Measurements from ENCODE around the gene CYB5RL. TPM values are rescaled to one million over a fixed set of nuclear protein-coding genes. Genes with fewer than 3 reads are reported as not detected.
A peak's percentile ranks its signal among the peaks of the same experiment; 100 is the strongest.

CYB5RL gene
- total RNA-seq, 4 donors from 2014 or later = 3.7 to 6.2 (median 5.2) TPM

DNA sequence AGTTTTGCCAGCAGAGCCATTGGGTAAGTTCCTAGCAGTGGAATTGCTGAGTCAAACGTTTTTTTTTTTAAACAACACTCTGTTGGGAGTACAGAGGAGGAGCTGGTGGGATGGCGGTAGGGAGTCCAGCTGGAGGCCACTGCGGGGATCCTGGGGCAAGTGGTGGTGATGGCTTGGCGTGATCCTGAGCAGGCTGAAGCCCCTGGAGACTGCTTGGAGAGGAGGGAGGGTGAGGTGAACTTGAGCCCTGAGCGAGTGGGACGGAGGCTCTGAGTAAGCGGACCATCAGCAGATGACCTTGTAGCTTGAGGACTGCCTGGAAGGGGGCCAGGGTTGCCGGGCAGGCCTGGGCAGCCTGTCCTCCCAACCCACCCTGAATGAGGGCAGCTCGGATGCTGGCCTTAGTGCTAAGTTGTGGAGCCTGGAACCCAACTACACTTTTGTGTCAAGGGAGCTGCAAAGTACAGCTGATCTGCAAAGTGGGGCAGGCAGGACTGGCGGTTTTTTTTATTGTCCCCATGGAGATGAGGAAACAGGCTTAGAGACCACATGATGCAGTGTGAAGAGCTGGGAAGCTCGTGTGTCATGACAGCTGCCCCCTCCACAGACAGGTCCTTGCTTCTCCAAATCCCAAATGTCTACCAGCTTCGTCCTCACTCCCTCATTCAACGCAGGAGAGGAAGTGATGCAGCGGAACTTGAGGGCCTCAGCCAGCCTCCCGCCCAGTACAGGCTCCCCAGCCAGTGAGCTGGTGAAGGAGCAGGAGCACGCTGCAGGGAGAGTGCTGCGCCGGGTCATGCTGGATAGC lies 20.4 kb upstream of the CYB5RL start:
- WGBS, 2 donors = 46 to 60% methylated on average over 17 to 18 of the region's 18 CpGs
- DNase-seq = peak; percentile 35 to 54
- peaks cover 31 to 36% of the 10 kb centered on the region in 2 donors for H3K36me3 ChIP-seq
- H3K9me3 ChIP-seq = no peaks in the 10 kb centered on the region
- no peaks in the 10 kb centered on the region for H3K27me3 ChIP-seq
- peak overlapping the region in 2 of 3 donors; percentile 7 to 71 for H3K27ac ChIP-seq
- H3K4me3 ChIP-seq (replicated peaks in 1 of 3) = no peak overlapping the region
- intact Hi-C loops (cut with DNase I) = no loop called here
- no peak for TF ChIP-seq POLR2A (IDR thresholded peaks at IDR 0.05)
- TF ChIP-seq, protein P1, sequence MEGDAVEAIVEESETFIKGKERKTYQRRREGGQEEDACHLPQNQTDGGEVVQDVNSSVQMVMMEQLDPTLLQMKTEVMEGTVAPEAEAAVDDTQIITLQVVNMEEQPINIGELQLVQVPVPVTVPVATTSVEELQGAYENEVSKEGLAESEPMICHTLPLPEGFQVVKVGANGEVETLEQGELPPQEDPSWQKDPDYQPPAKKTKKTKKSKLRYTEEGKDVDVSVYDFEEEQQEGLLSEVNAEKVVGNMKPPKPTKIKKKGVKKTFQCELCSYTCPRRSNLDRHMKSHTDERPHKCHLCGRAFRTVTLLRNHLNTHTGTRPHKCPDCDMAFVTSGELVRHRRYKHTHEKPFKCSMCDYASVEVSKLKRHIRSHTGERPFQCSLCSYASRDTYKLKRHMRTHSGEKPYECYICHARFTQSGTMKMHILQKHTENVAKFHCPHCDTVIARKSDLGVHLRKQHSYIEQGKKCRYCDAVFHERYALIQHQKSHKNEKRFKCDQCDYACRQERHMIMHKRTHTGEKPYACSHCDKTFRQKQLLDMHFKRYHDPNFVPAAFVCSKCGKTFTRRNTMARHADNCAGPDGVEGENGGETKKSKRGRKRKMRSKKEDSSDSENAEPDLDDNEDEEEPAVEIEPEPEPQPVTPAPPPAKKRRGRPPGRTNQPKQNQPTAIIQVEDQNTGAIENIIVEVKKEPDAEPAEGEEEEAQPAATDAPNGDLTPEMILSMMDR (IDR thresholded peaks at IDR 0.05) = no peak
- H3K4me1 ChIP-seq = peaks cover 14 to 20% of the 10 kb centered on the region in 2 donors

DNA sequence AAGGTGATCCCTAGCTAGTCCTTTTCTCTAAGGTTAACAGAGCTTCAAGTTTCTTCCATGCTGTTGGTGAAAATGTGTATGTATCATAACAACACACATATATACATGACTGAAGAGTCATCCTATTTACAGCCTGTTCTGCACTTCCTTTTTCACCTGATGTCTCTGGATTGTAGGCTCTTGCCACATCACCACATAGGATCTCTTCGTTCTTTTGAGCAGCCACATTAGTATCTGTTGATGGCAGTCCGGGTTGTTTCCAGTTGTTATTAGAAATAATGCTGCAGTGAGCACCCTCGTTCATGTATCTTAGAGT lies 19.8 kb upstream of the CYB5RL start:
- peak overlapping the region; percentile 7 to 71 (median 32) for H3K27ac ChIP-seq
- intact Hi-C loops (cut with DNase I) = no loop called here
- no peaks in the 10 kb centered on the region for H3K27me3 ChIP-seq
- TF ChIP-seq POLR2A (IDR thresholded peaks at IDR 0.05) = no peak
- TF ChIP-seq, protein P1 (IDR thresholded peaks at IDR 0.05) = no peak
- H3K9me3 ChIP-seq = no peaks in the 10 kb centered on the region
- no peak for DNase-seq
- H3K36me3 ChIP-seq = peaks cover 34 to 39% of the 10 kb centered on the region in 2 donors
- H3K4me1 ChIP-seq = peaks cover 14 to 20% of the 10 kb centered on the region in 2 donors
- H3K4me3 ChIP-seq (replicated peaks in 1 of 3) = no peak overlapping the region
- WGBS, 2 donors = 42% methylated on average over 3 of the region's 3 CpGs

DNA sequence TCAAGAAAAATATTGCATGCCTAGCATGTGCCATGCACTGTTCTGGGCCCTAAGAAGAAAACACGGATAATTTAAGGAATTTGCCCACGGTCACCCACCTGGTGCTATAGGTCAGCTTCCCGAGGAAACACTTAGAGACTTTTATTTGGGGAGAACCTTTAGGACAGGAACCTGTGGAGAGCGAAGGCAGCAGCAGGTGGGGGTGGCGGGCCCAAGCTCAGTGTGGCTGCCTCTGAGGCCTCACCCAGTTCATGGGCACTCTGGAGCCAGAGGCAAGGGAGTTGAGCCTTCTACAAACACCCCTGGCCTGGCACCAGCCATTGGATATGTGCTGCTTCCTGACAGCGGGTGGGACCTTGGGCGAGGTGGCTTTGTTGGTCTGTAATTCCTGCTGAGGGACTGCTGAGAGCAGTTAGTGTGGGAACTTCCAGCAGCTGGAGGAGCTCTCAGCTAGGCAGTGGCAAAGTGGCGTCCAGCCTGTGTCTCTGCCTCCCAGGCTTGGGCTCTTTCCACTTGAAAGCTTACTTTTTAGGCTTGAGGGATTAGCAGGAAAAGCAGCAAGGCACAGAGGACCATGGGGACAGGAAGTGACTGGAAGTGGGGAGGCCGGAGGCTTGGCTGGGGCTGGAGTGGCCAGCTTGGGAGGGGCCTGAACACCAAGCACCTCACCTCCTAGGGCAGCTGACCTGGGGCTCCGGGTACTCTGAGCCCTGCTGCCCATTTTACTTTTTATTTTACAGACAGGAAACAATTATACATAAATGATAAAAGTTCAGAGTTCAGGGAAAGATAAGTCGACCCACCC lies 19.3 kb upstream of the CYB5RL start:
- Histone ChIP-seq H3K4me1 (peaks cover 14 to 20% of the 10 kb centered on the region in 2 donors), H3K36me3 (peaks cover 40 to 44% of the 10 kb centered on the region in 2 donors), H3K9me3 (no peaks in the 10 kb centered on the region), H3K27ac (peak overlapping the region; percentile 7 to 71 (median 32)), H3K27me3 (no peaks in the 10 kb centered on the region), H3K4me3 (replicated peaks in 1 of 3) (no peak overlapping the region)
- intact Hi-C loops (cut with DNase I) = no loop called here
- 58 to 60% methylated on average over 11 of the region's 11 CpGs for WGBS, 2 donors
- peak; percentile 64 to 65 for DNase-seq
- TF ChIP-seq, protein P1 (IDR thresholded peaks at IDR 0.05) = peak in 1 of 6 experiments; percentile 8
- peak in 1 of 2 donors; percentile 10 for TF ChIP-seq POLR2A (IDR thresholded peaks at IDR 0.05)

DNA sequence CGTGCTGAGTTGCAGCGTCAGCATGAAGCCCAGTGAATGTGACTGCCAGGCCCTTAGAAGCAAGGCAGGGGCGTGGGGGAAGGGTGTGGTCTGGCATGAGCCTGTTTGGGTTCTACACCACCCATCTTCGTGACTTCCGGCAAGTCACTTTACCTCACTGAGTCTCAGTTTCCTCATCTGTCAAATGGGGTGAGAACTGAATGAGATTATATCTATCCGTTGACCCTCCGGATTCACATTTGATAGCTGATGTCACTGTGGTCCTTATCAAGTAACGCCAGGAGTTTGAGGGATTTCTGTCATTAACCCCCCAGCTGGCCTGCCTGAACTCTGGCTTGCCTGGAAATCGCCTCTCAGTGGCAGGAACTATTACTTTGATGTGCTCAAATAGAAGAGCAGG lies 15.7 kb upstream of the CYB5RL start:
- no peak overlapping the region for H3K4me3 ChIP-seq (replicated peaks in 1 of 3)
- DNase-seq = no peak
- WGBS, 2 donors = 94 to 95% methylated on average over 9 of the region's 9 CpGs
- no peaks in the 10 kb centered on the region for H3K27me3 ChIP-seq
- H3K36me3 ChIP-seq = peaks cover 76 to 80% of the 10 kb centered on the region in 2 donors
- no peak overlapping the region for H3K27ac ChIP-seq
- no peak for TF ChIP-seq POLR2A (IDR thresholded peaks at IDR 0.05)
- TF ChIP-seq, protein P1 (IDR thresholded peaks at IDR 0.05) = no peak
- H3K4me1 ChIP-seq = peaks cover 14 to 19% of the 10 kb centered on the region in 2 donors
- no peaks in the 10 kb centered on the region for H3K9me3 ChIP-seq
- intact Hi-C loops (cut with DNase I) = no loop called here

All from thyroid gland (tissue), 4 donors.